Activated CD4-positive, alpha-beta T cell treated with anti-CD3 and anti-CD28 coated beads, Interleukin-2, amount 10 ng/mL, durations not matched to agents 24 days and 14 days (primary cell): ENCODE results near the gene ITPR3. TPM values are rescaled to one million over a fixed set of nuclear protein-coding genes. Genes with fewer than 3 reads are reported as not detected.

Experiments used
- DNase-seq: peaks from one replicate; pipeline ENCODE4 v3.0.0; 2022
- H3K27ac Mint-ChIP-seq: one replicate; pipeline ENCODE4 v1.8.0; 2022; ENCODE audit warnings: mild to moderate bottlenecking, mixed read lengths
- H3K27me3 Mint-ChIP-seq: one replicate; pipeline ENCODE4 v1.8.0; 2022; ENCODE audit warnings: mixed read lengths
- H3K36me3 Mint-ChIP-seq: one replicate; pipeline ENCODE4 v1.8.0; 2022; ENCODE audit warnings: low read depth, mild to moderate bottlenecking, mixed read lengths
- H3K4me1 Mint-ChIP-seq: one replicate; pipeline ENCODE4 v1.8.0; 2021; ENCODE audit warnings: mixed read lengths
- H3K4me3 Mint-ChIP-seq: one replicate; pipeline ENCODE4 v1.8.0; 2022; ENCODE audit warnings: mild to moderate bottlenecking, moderate library complexity, mixed read lengths
- H3K9me3 Mint-ChIP-seq: one replicate; pipeline ENCODE4 v1.8.0; 2021; ENCODE audit warnings: mixed read lengths
- intact Hi-C: fragments of 100-400 bp; cut with micrococcal nuclease; formaldehyde crosslinking; loops from one replicate; pipeline ENCODE4 v1.15.1; 2023
- total RNA-seq: library from RNA; stranded (reverse); gene quantifications from 2 replicates; pipeline ENCODE4 v1.2.3, GENCODE V29; 2022

Gene ITPR3
- total RNA-seq, 1 donor from 2014 or later: 45.6 TPM

- peak; percentile 80 for DNase-seq
- no peaks in the 10 kb centered on the region for H3K27me3 Mint-ChIP-seq
- peaks cover 54% of the 10 kb centered on the region for H3K36me3 Mint-ChIP-seq
- H3K4me3 Mint-ChIP-seq: peak overlapping the region; percentile 72
- no peaks in the 10 kb centered on the region for H3K9me3 Mint-ChIP-seq
- H3K4me1 Mint-ChIP-seq: peaks cover 62% of the 10 kb centered on the region
- peak overlapping the region; percentile 87 for H3K27ac Mint-ChIP-seq
- intact Hi-C loops: loop anchor here (2.0 to 10.0 kb wide), 2 partner anchors 14 to 242 kb away; partner anchors contain the start of genes UQCC2 and ZBTB9
These were observed 75.7 kb downstream of the ITPR3 start for GRCh38 chr6:33696548-33697518.

DNA sequence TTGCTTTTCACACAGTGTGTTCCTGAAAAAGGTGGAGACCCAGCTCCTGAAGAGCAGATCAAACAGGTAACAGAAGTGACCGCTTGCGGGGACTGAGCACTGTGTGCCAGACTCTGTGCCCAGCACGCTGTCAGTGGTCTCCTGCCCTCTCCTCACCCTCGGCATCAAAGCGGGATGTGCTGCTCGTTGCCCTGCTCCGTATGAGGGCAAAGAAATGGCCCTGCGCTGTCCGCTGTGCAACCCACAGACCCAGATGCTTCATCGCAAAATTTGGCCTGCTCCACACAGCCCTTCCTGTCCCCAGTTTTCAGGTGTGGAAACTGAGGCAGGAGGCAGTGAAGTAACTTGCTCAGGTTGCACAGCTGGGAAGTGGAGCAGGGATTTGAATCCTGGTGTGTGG lies 76.7 kb downstream of the ITPR3 start:
- intact Hi-C loops: loop anchor here (2.0 to 10.0 kb wide), 2 partner anchors 13 to 243 kb away; partner anchors contain the start of genes UQCC2 and ZBTB9
- H3K9me3 Mint-ChIP-seq: no peaks in the 10 kb centered on the region
- H3K27me3 Mint-ChIP-seq: no peaks in the 10 kb centered on the region
- peaks cover 47% of the 10 kb centered on the region for H3K36me3 Mint-ChIP-seq
- DNase-seq: no peak
- peaks cover 54% of the 10 kb centered on the region for H3K4me1 Mint-ChIP-seq
- peak overlapping the region; percentile 87 for H3K27ac Mint-ChIP-seq
- no peak overlapping the region for H3K4me3 Mint-ChIP-seq

DNA sequence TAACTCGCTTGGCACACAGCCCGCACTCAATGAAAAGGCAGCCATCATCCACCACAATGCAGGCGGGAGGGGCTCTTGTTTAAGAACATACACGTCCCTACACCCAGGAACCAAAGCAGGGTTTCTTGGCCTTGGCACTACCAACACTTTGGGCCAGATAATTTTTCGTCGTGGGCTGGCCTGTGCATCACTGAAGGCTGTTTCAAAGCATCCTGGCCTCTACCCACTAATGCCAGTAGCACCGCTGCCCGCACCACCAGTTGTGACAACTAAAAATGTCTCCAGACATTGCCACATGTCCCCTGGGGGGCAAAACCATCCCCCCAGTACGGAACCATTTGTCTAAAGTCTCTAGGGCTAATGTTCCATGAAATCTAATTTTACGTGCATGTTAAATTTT lies 77.4 kb downstream of the ITPR3 start:
- intact Hi-C loops: loop anchor here (10.0 kb wide), 1 partner anchor 244 kb away; the partner anchor contains the start of gene ZBTB9
- H3K4me1 Mint-ChIP-seq: peaks cover 48% of the 10 kb centered on the region
- H3K9me3 Mint-ChIP-seq: no peaks in the 10 kb centered on the region
- no peak overlapping the region for H3K27ac Mint-ChIP-seq
- peaks cover 47% of the 10 kb centered on the region for H3K36me3 Mint-ChIP-seq
- H3K4me3 Mint-ChIP-seq: no peak overlapping the region
- no peak for DNase-seq
- H3K27me3 Mint-ChIP-seq: no peaks in the 10 kb centered on the region

DNA sequence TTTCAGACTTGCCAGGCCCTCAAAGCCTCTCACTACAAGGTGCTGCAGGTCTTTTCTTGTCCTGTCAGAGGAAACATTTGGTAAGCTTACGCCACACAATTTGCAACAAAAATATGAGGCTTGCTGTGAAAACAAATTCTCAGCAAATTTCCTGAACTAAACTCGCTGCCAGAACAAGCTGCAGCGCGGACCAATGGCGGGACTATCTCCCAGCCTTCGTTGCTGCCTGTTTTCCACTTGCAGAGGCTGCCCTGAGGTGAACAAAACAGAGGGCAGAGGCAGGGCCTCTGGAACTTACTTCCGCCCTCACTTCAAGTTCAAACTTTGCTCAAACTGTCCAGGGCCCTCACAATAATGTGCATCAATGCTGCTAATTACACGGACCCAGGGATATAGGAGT lies 78.0 kb downstream of the ITPR3 start:
- Mint-ChIP-seq H3K27me3 (no peaks in the 10 kb centered on the region), H3K9me3 (no peaks in the 10 kb centered on the region), H3K4me3 (no peak overlapping the region), H3K27ac (peak overlapping the region; percentile 53), H3K36me3 (peaks cover 48% of the 10 kb centered on the region), H3K4me1 (peaks cover 47% of the 10 kb centered on the region)
- no peak for DNase-seq
- intact Hi-C loops: loop anchor here (10.0 kb wide), 1 partner anchor 244 kb away; the partner anchor contains the start of gene ZBTB9

GRCh38 chr6:33699739-33700138 lies 78.6 kb downstream of the ITPR3 start:
- intact Hi-C loops: loop anchor here (1.0 to 10.0 kb wide), 3 partner anchors 109 to 245 kb away; partner anchors contain the start of gene ZBTB9
- H3K27ac Mint-ChIP-seq: peak overlapping the region; percentile 53
- no peaks in the 10 kb centered on the region for H3K9me3 Mint-ChIP-seq
- no peak overlapping the region for H3K4me3 Mint-ChIP-seq
- peaks cover 48% of the 10 kb centered on the region for H3K36me3 Mint-ChIP-seq
- H3K4me1 Mint-ChIP-seq: peaks cover 43% of the 10 kb centered on the region
- no peaks in the 10 kb centered on the region for H3K27me3 Mint-ChIP-seq
- DNase-seq: no peak

DNA sequence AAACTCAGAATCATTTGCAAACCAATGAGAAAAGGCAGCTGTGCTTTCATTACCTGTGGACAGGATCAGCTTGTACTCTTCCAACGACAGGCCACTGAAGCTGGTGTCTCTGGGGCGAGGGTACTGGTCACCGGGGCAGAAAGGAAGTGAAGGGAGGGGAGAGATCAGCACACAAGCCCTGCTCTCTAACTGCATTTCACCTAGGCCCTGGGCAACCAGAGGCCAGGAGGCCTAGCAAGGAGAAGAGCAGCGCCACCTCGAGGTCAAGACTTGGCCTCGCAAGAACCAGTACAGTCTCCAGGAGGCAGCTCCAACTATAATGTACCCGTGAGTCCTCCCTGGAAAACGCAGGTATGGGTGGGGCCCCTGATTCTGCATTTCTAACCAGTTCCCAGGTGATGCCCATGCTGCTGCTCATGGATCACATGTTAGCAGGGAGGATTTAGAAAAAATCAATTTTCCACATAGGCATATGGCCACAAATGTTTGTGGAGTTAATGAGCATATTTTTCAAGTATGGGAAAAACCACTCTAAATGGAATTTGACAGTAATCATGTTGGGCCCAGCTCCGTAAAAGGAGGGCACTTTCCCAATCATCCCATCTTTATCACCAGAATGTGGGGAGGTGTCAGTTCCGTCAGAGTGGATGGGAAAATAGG lies 79.4 kb downstream of the ITPR3 start:
- peaks cover 44% of the 10 kb centered on the region for H3K36me3 Mint-ChIP-seq
- intact Hi-C loops: loop anchor here (1.0 kb wide), 2 partner anchors 110 to 115 kb away; no protein-coding TSS in a partner anchor
- peak overlapping the region; percentile 87 for H3K27ac Mint-ChIP-seq

DNA sequence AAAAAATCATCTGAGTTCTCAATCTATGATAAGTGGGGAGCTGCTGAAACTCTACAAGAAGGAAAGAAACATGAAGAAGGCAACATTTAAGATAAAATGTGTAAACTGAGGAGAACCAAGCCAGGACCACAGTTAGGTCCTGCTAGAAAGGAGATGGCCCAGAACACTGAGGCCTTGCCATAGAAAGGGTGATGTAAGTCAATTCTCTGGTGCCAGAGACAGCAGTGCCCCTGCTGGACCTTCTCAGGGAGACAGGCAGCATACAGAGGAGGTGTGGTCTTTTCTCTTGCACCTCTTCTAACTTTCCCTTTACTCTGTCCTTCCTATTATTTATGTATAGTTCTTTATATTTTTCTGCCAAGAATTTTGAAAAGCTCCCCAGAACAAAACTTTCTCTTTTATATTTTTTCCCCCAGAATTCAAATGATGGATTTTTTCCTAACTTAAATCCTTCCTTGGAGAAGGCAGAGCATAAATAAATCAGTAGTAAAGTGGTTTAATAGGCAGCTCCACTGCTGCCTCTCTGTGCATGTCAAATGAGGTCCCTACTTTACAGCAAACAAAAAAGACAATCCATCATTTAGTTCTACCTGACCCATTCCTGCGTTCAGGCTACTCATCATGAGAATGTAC lies 81.3 kb downstream of the ITPR3 start:
- peak; percentile 69 for DNase-seq

More for the DNA sequence above, 79.4 kb downstream of the ITPR3 start:
- Mint-ChIP-seq H3K9me3 (no peaks in the 10 kb centered on the region), H3K27me3 (no peaks in the 10 kb centered on the region), H3K4me1 (peaks cover 38% of the 10 kb centered on the region), H3K4me3 (no peak overlapping the region)
- peak; percentile 93 for DNase-seq

DNA sequence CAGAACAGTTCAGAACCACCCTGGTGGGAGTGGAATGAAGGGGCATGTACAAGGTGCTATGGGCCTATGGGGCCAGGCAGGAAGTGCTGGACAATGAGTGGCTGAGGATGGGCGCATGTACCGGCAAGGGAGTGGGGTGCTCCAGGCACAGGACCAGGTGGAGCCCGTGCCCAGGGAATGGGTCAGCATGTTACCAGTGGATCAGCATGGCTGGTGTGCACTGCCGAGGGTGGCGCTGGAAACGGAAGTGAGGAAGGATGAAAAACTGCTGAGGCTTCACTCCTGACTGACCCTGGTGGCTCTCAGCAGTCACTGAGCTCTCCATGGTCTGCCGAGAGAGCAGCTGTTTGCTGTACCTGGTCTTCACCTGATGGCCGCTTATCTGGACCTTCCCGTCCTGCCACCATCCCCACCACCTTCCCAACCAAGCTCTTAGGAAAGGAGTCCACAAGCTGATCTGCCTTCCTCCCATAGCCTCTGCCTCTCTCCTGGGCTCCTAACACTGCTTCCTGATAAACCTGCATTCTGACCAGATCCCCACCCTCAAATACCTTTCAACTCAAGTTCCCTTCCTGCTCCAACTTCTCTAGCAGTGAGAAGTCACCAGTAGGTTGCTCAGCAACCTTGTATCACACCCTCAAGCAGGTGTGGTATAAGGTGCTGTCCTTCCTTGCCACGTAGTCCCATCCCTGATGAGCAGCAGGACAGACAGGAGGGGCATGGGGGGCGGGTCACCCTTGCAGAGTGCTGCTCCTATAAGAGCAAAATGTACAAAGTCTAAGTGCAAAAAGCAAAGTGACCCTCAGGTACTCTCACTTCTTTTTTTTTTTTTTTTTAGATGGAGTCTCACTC lies 83.3 kb downstream of the ITPR3 start:
- Mint-ChIP-seq H3K4me3 (no peak overlapping the region), H3K27ac (no peak overlapping the region), H3K27me3 (no peaks in the 10 kb centered on the region), H3K9me3 (no peaks in the 10 kb centered on the region), H3K36me3 (peaks cover 40% of the 10 kb centered on the region), H3K4me1 (peaks cover 29% of the 10 kb centered on the region)
- DNase-seq: no peak
- intact Hi-C loops: no loop called here

More for the DNA sequence above, 81.3 kb downstream of the ITPR3 start:
- intact Hi-C loops: no loop called here
- Mint-ChIP-seq H3K9me3 (no peaks in the 10 kb centered on the region), H3K4me1 (peaks cover 20% of the 10 kb centered on the region), H3K27me3 (no peaks in the 10 kb centered on the region), H3K27ac (no peak overlapping the region), H3K36me3 (peaks cover 34% of the 10 kb centered on the region), H3K4me3 (no peak overlapping the region)

DNA sequence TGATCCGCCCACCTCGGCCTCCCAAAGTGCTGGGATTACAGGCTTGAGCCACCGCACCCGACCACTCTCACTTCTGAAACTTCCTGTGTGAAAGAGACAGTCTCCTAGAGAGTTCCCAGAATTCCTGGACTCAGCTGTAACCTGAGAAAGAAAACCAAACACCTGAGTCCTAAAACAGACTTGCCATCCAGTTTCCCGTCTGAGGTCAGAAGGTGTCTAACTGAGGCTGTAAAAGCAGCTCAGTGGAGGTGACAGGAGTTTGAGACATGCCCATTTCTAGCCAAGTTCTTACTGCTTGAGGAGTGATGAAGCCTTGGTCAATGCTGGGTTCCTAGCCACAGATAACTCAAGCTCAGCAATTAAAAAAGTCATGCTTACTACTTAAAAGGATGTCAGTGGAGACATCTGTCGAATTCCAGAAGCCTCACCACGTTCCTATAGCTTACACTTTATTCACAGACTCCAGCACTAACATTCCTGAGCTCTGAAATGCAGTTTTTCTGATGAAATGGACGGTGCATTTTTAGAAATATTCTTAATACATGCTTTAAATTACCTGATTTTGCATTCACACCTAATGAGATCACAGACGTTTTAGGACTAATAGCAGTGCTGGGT lies 84.3 kb downstream of the ITPR3 start:
- Mint-ChIP-seq H3K9me3 (no peaks in the 10 kb centered on the region), H3K36me3 (peaks cover 45% of the 10 kb centered on the region), H3K4me3 (no peak overlapping the region), H3K4me1 (peaks cover 33% of the 10 kb centered on the region), H3K27me3 (no peaks in the 10 kb centered on the region), H3K27ac (no peak overlapping the region)
- intact Hi-C loops: no loop called here
- DNase-seq: no peak

- H3K36me3 Mint-ChIP-seq: peaks cover 45% of the 10 kb centered on the region
- intact Hi-C loops: no loop called here
- no peak for DNase-seq
- H3K27ac Mint-ChIP-seq: no peak overlapping the region
- H3K9me3 Mint-ChIP-seq: no peaks in the 10 kb centered on the region
- no peak overlapping the region for H3K4me3 Mint-ChIP-seq
- no peaks in the 10 kb centered on the region for H3K27me3 Mint-ChIP-seq
- H3K4me1 Mint-ChIP-seq: peaks cover 35% of the 10 kb centered on the region
These were observed 85.0 kb downstream of the ITPR3 start for GRCh38 chr6:33705955-33706725.

DNA sequence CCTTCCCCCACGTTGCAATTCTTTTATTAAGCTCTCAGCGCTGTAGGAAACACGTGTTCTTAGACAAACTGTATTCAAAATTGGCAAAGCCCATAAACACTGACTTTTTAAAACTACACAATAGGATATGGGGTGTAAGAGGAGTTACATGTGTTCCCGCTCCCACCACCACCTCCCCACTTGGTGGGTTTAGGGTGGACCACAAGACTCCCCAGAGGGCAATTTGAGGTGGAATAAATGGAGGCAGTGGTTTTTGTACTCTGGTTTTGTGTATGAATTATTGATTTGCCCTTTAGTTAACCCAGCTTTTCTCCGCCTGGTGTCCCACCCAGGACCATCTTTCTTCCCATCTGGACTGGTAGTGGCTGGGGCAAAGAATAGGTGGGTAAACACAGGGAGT lies 86.6 kb downstream of the ITPR3 start:
- Mint-ChIP-seq H3K4me3 (no peak overlapping the region), H3K9me3 (no peaks in the 10 kb centered on the region)
- intact Hi-C loops: no loop called here

More for the DNA sequence above, 86.6 kb downstream of the ITPR3 start:
- peaks cover 41% of the 10 kb centered on the region for H3K4me1 Mint-ChIP-seq
- H3K27me3 Mint-ChIP-seq: no peaks in the 10 kb centered on the region
- no peak overlapping the region for H3K27ac Mint-ChIP-seq
- DNase-seq: no peak
- H3K36me3 Mint-ChIP-seq: peaks cover 44% of the 10 kb centered on the region
